GM06990 (cell line): Measurements from ENCODE around the gene EIPR1.

Source experiments
- DNase-seq: peaks from one replicate; pipeline ENCODE4 v3.0.0-alpha.2; 2011; ENCODE audit not compliant: insufficient read length; ENCODE audit errors: extremely low read depth
- H3K27me3 ChIP-seq: replicated peaks from 2 replicates; pipeline ENCODE4 v1.6.0; 2011; ENCODE audit warnings: low read length; ENCODE audit not compliant: control insufficient read depth, insufficient read depth
- H3K36me3 ChIP-seq: 2 replicates; pipeline ENCODE4 v1.5.1; 2011; ENCODE audit warnings: low read length; ENCODE audit not compliant: control insufficient read depth, insufficient read depth
- H3K4me3 ChIP-seq: replicated peaks from 2 replicates; pipeline ENCODE4 v1.5.1; 2011; ENCODE audit warnings: low read depth, mild to moderate bottlenecking, control low read depth, low read length
- TF ChIP-seq, protein P1 (sequence below): IDR thresholded peaks from 2 replicates; pipeline ENCODE4 v1.5.1; 2011; ENCODE audit warnings: low read length, control low read depth, mild to moderate bottlenecking, inconsistent platforms; ENCODE audit not compliant: insufficient read depth, poor library complexity, severe bottlenecking

Gene EIPR1

GRCh38 chr2:3197308-3197707 is 180.3 kb downstream of the EIPR1 start:
- TF ChIP-seq, protein P1, sequence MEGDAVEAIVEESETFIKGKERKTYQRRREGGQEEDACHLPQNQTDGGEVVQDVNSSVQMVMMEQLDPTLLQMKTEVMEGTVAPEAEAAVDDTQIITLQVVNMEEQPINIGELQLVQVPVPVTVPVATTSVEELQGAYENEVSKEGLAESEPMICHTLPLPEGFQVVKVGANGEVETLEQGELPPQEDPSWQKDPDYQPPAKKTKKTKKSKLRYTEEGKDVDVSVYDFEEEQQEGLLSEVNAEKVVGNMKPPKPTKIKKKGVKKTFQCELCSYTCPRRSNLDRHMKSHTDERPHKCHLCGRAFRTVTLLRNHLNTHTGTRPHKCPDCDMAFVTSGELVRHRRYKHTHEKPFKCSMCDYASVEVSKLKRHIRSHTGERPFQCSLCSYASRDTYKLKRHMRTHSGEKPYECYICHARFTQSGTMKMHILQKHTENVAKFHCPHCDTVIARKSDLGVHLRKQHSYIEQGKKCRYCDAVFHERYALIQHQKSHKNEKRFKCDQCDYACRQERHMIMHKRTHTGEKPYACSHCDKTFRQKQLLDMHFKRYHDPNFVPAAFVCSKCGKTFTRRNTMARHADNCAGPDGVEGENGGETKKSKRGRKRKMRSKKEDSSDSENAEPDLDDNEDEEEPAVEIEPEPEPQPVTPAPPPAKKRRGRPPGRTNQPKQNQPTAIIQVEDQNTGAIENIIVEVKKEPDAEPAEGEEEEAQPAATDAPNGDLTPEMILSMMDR = no peak

DNA sequence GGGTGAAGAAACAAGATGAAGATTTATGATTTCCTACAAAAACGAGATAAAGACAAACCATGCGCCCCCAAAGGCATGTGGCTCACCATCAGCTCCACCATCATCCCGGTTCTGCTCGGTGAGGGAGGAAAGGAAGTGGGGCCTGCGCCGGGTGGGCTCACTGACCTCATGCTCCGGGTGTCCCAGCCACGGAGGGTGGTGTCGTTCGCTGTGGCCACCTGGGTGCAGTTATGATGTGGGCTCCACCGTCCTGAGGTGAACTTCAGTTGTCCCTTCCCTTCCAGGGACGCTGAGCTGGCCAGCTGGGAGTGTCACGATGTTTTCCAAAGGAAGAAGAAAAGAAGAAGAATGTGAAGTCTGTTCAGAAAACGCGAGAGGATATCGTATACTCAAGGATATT is 180.9 kb downstream of the EIPR1 start:
- H3K36me3 ChIP-seq = peaks cover 15% of the 10 kb centered on the region
- TF ChIP-seq, protein P1 = no peak

More at GRCh38 chr2:3197308-3197707, 180.3 kb downstream of the EIPR1 start:
- H3K27me3 ChIP-seq = no peaks in the 10 kb centered on the region
- peaks cover 13% of the 10 kb centered on the region for H3K36me3 ChIP-seq
- DNase-seq = no peak
- H3K4me3 ChIP-seq = no peak overlapping the region

GRCh38 chr2:3195641-3196476 is 181.8 kb downstream of the EIPR1 start:
- H3K36me3 ChIP-seq = peaks cover 15% of the 10 kb centered on the region
- H3K4me3 ChIP-seq = no peak overlapping the region
- DNase-seq = no peak
- TF ChIP-seq, protein P1 = no peak
- no peaks in the 10 kb centered on the region for H3K27me3 ChIP-seq

More for the DNA sequence above, 180.9 kb downstream of the EIPR1 start:
- DNase-seq = no peak
- Histone ChIP-seq H3K27me3 (no peaks in the 10 kb centered on the region), H3K4me3 (no peak overlapping the region)

DNA sequence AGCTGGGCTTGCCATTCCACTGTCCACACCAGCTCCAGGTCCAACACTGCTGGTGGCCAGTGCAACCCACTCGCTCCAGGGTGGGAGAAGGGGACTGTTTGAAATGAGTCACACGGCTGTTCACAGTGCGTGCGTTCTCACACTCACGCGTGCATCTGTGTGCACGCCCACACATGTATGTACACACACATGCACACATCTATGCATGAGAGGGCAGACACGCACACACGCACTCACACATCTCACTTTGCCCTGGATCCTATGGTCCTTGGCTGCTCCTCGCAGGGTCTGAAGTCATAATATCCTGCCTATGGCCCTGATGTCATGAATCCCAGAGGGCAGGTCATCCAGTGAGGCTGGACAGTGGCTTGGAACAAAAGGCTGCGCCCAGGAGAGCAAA is 182.8 kb downstream of the EIPR1 start:
- TF ChIP-seq, protein P1 = no peak
- DNase-seq = no peak
- no peak overlapping the region for H3K4me3 ChIP-seq
- peaks cover 15% of the 10 kb centered on the region for H3K36me3 ChIP-seq
- H3K27me3 ChIP-seq = no peaks in the 10 kb centered on the region

- Histone ChIP-seq H3K36me3 (peaks cover 17% of the 10 kb centered on the region), H3K27me3 (no peaks in the 10 kb centered on the region), H3K4me3 (no peak overlapping the region)
- TF ChIP-seq, protein P1 = no peak
- DNase-seq = no peak
These were observed 183.9 kb downstream of the EIPR1 start for GRCh38 chr2:3193443-3194330.
